ENCODE measurements around the gene RRH. TPM values are rescaled to one million over a fixed set of nuclear protein-coding genes. Genes with fewer than 3 reads are reported as not detected.

Gene RRH
- total and polyA plus RNA-seq, 2 donors from 2014 or later: 0.37 to 0.44 TPM

- Histone ChIP-seq H3K27me3 (ENCODE audit: control insufficient read depth, insufficient read depth, low read length) (no peaks in the 10 kb centered on the region), H3K4me1 (ENCODE audit: control insufficient read depth in 2 of 3, insufficient read depth in 2 of 3, low read depth in 1 of 3, low read length in 3 of 3) (no peaks in the 10 kb centered on the region), H3K9ac (ENCODE audit: low read length in 3 of 3) (no peak overlapping the region), H3K27ac (ENCODE audit: low read depth in 2 of 2, low read length in 2 of 2) (no peak overlapping the region), H3K4me3 (ENCODE audit: low read length in 3 of 3) (no peak overlapping the region), H3K36me3 (ENCODE audit: control insufficient read depth in 2 of 3, insufficient read depth in 3 of 3, low read length in 3 of 3) (no peaks in the 10 kb centered on the region), H3K9me3 (ENCODE audit: control insufficient read depth in 2 of 3, insufficient read depth in 1 of 3, low read length in 3 of 3) (no peaks in the 10 kb centered on the region)
- TF ChIP-seq CTCF (IDR thresholded peaks at IDR 0.05; ENCODE audit: borderline replicate concordance, extremely low read depth, insufficient read depth): no peak
- no peak for DNase-seq
- FAIRE-seq: no peak
- intact Hi-C loops (cut with DNase I): no loop called here
These were observed 42.3 kb downstream of the RRH start for GRCh38 chr4:109870061-109870460.

GRCh38 chr4:109872065-109872464 is 44.3 kb downstream of the RRH start:
- Histone ChIP-seq H3K27ac (ENCODE audit: low read depth in 2 of 2, low read length in 2 of 2) (no peak overlapping the region), H3K4me1 (ENCODE audit: control insufficient read depth in 2 of 3, insufficient read depth in 2 of 3, low read depth in 1 of 3, low read length in 3 of 3) (no peaks in the 10 kb centered on the region), H3K4me3 (ENCODE audit: low read length in 3 of 3) (no peak overlapping the region), H3K9me3 (ENCODE audit: control insufficient read depth in 2 of 3, insufficient read depth in 1 of 3, low read length in 3 of 3) (no peaks in the 10 kb centered on the region), H3K9ac (ENCODE audit: low read length in 3 of 3) (no peak overlapping the region), H3K27me3 (ENCODE audit: control insufficient read depth, insufficient read depth, low read length) (no peaks in the 10 kb centered on the region), H3K36me3 (ENCODE audit: control insufficient read depth in 2 of 3, insufficient read depth in 3 of 3, low read length in 3 of 3) (no peaks in the 10 kb centered on the region)
- FAIRE-seq (no peak), DNase-seq (no peak)
- intact Hi-C loops (cut with DNase I): no loop called here
- TF ChIP-seq CTCF (IDR thresholded peaks at IDR 0.05; ENCODE audit: borderline replicate concordance, extremely low read depth, insufficient read depth): no peak

- DNase-seq (no peak), FAIRE-seq (no peak)
These were observed 45.3 kb downstream of the RRH start for GRCh38 chr4:109872950-109873656.

More at GRCh38 chr4:109872950-109873656, 45.3 kb downstream of the RRH start:
- H3K4me3 ChIP-seq (ENCODE audit: low read length in 3 of 3): no peak overlapping the region
- no peaks in the 10 kb centered on the region for H3K9me3 ChIP-seq (ENCODE audit: control insufficient read depth in 2 of 3, insufficient read depth in 1 of 3, low read length in 3 of 3)
- H3K4me1 ChIP-seq (ENCODE audit: control insufficient read depth in 2 of 3, insufficient read depth in 2 of 3, low read depth in 1 of 3, low read length in 3 of 3): no peaks in the 10 kb centered on the region
- no peak overlapping the region for H3K27ac ChIP-seq (ENCODE audit: low read depth in 2 of 2, low read length in 2 of 2)
- H3K9ac ChIP-seq (ENCODE audit: low read length in 3 of 3): no peak overlapping the region
- no peak for TF ChIP-seq CTCF (IDR thresholded peaks at IDR 0.05; ENCODE audit: borderline replicate concordance, extremely low read depth, insufficient read depth)
- H3K36me3 ChIP-seq (ENCODE audit: control insufficient read depth in 2 of 3, insufficient read depth in 3 of 3, low read length in 3 of 3): no peaks in the 10 kb centered on the region
- intact Hi-C loops (cut with DNase I): no loop called here
- no peaks in the 10 kb centered on the region for H3K27me3 ChIP-seq (ENCODE audit: control insufficient read depth, insufficient read depth, low read length)
